ENCODE measurements around the gene ACACA. TPM values are rescaled to one million over a fixed set of nuclear protein-coding genes. Genes with fewer than 3 reads are reported as not detected.

The ACACA gene
- total and polyA plus RNA-seq, 2 donors (not counting 3 experiments of a cell fraction or from before 2014, with no cell fraction given) = 55.3 to 124 TPM

- H4K20me1 ChIP-seq (replicated peaks; ENCODE audit: control insufficient read depth, extremely low read depth, insufficient read depth, low read length) = no peaks in the 10 kb centered on the region
- no peaks in the 10 kb centered on the region for H3K27me3 ChIP-seq (ENCODE audit: control insufficient read depth in 2 of 2, insufficient read depth in 2 of 2, low read length in 2 of 2)
- no TSS peak for BruUV-seq (replicated peaks)
- FAIRE-seq (no peak), DNase-seq (ENCODE audit: low read depth, low spot score) (no peak)
- ChIA-PET CTCF (interaction anchor here (1.0 kb wide), 1 partner anchor 60 kb away, joined by 3 read pairs; no protein-coding TSS in a partner anchor), POLR2A (no interaction called here)
- no peak overlapping the region for H3K4me3 ChIP-seq (replicated peaks in 1 of 3; ENCODE audit: insufficient read depth in 1 of 3, low read depth in 1 of 3, low read length in 3 of 3)
- H3K36me3 ChIP-seq (ENCODE audit: control insufficient read depth in 2 of 2, extremely low read depth in 1 of 2, insufficient read depth in 2 of 2, low read length in 2 of 2) = peaks cover 6 to 20% of the 10 kb centered on the region in 2 experiments
- H3K9ac ChIP-seq (replicated peaks; ENCODE audit: extremely low read depth, insufficient read depth, low read length) = no peak overlapping the region
- dilution Hi-C loops (cut with MboI; ENCODE audit: extremely low pct_ligation_motif_present, low sequenced_read_pairs) = no loop called here
- H3K9me1 ChIP-seq (replicated peaks; ENCODE audit: control insufficient read depth, extremely low read depth, insufficient read depth, low read length) = no peaks in the 10 kb centered on the region
- peaks cover 4% of the 10 kb centered on the region for H3K4me1 ChIP-seq (ENCODE audit: control insufficient read depth, extremely low read depth, insufficient read depth, low read length)
- H3K79me2 ChIP-seq (ENCODE audit: control insufficient read depth, insufficient read depth, low read length) = no peaks in the 10 kb centered on the region
- H2AFZ ChIP-seq (ENCODE audit: low read depth, low read length) = no peak overlapping the region
- intact Hi-C loops (cut with micrococcal nuclease) = no loop called here
- no peak for TF ChIP-seq MAX (IDR thresholded peaks at IDR 0.05; ENCODE audit: insufficient read depth, insufficient read length)
- no peak for TF ChIP-seq FOS (IDR thresholded peaks at IDR 0.05; ENCODE audit: borderline replicate concordance, insufficient read depth, low read length)
- no peak for TF ChIP-seq JUN (IDR thresholded peaks at IDR 0.05; ENCODE audit: borderline replicate concordance, insufficient read depth, insufficient read length, low read depth)
- no peak for TF ChIP-seq EZH2 (IDR thresholded peaks at IDR 0.05; ENCODE audit: borderline replicate concordance, low read depth, low read length, severe bottlenecking)
- TF ChIP-seq GATA2 (IDR thresholded peaks at IDR 0.05; ENCODE audit: insufficient read depth, insufficient read length, low read depth, low read length) = no peak
- TF ChIP-seq MYC (IDR thresholded peaks at IDR 0.05; ENCODE audit: low read depth, low read length) = no peak
- no peak for TF ChIP-seq POLR2AphosphoS5 (IDR thresholded peaks at IDR 0.05; ENCODE audit: insufficient read depth, low read depth, low read length)
- TF ChIP-seq POLR2A (IDR thresholded peaks at IDR 0.05; ENCODE audit: low read depth, low read length) = no peak
- no peak for TF ChIP-seq CTCF (IDR thresholded peaks at IDR 0.05; ENCODE audit: extremely low read depth in 1 of 2, insufficient read depth in 1 of 2, low read depth in 1 of 2, low read length in 2 of 2)
- no peak overlapping the region for H3K4me2 ChIP-seq (ENCODE audit: insufficient read depth, low read length)
- H3K27ac ChIP-seq (ENCODE audit: insufficient read depth, low read depth, low read length) = no peak overlapping the region
- no peaks in the 10 kb centered on the region for H3K9me3 ChIP-seq (replicated peaks; ENCODE audit: control insufficient read depth, insufficient read depth, low read length)
These were observed 299.1 kb downstream of the ACACA start for GRCh38 chr17:37107406-37108083.

Measured in endothelial cell of umbilical vein (primary cell).